Lung (tissue), 12 donors: ENCODE measurements around the gene TOB2. TPM values are rescaled to one million over a fixed set of nuclear protein-coding genes. Genes with fewer than 3 reads are reported as not detected.
"Not testable (repeated sequence)": the region's sequence is repeated elsewhere in the genome, so short reads cannot be mapped to it uniquely, and the experiment has no call there.

Experiments used
- ATAC-seq: fragments of 200-7000 bp; cut with Tn5 transposase; one replicate; pipeline ENCODE4 v1.9.1; 2020; ENCODE audit warnings: moderate number of reproducible peaks; ENCODE audit not compliant: insufficient read depth, low FRiP score
- DNase-seq, 3 donors: peaks; one replicate each; pipeline ENCODE4 v3.0.0-alpha.2; 2013 to 2017
- H3K27ac ChIP-seq, 2 donors: one replicate each; pipeline ENCODE4 v1.5.1; 2013; ENCODE audit warnings: mild to moderate bottlenecking in 2 of 2, moderate library complexity in 2 of 2, control low read depth in 1 of 2, inconsistent platforms in 1 of 2, low read depth in 1 of 2, low read length in 1 of 2
- H3K27me3 ChIP-seq, 3 donors: one replicate each; pipeline ENCODE4 v1.5.1; 2013; ENCODE audit warnings: low read length in 2 of 3; ENCODE audit not compliant: control insufficient read depth in 3 of 3, insufficient read depth in 3 of 3
- H3K36me3 ChIP-seq, 4 donors: one replicate each; pipeline ENCODE4 v1.5.1; 2013; ENCODE audit warnings: low read length in 4 of 4, mild to moderate bottlenecking in 1 of 4, moderate library complexity in 1 of 4; ENCODE audit not compliant: control insufficient read depth in 4 of 4, insufficient read depth in 4 of 4
- H3K4me1 ChIP-seq, 5 donors: one replicate each; pipeline ENCODE4 v1.5.1; 2013; ENCODE audit warnings: low read length in 5 of 5, mild to moderate bottlenecking in 2 of 5, moderate library complexity in 1 of 5; ENCODE audit not compliant: control insufficient read depth in 5 of 5, insufficient read depth in 5 of 5
- H3K4me3 ChIP-seq: one replicate; pipeline ENCODE4 v1.5.1; 2013; ENCODE audit warnings: mild to moderate bottlenecking, control low read depth, moderate library complexity
- H3K9ac ChIP-seq, 2 donors: one replicate each; pipeline ENCODE4 v1.5.1; 2013; ENCODE audit warnings: low read length in 2 of 2, control low read depth in 1 of 2; ENCODE audit not compliant: insufficient read depth in 1 of 2
- H3K9me3 ChIP-seq, 4 donors: one replicate each; pipeline ENCODE4 v1.5.1; 2013; ENCODE audit warnings: low read length in 3 of 4, mild to moderate bottlenecking in 1 of 4, moderate library complexity in 1 of 4; ENCODE audit not compliant: control insufficient read depth in 4 of 4, insufficient read depth in 3 of 4
- CTCF ChIP-seq: IDR thresholded peaks from 2 replicates; pipeline ENCODE4 v1.5.1; 2012; ENCODE audit warnings: mild to moderate bottlenecking; ENCODE audit errors: control extremely low read depth, extremely low read depth
- WGBS, 2 donors: extraction: QIAGEN DNeasy Blood & Tissue Kit; methylation state at CpG; one replicate each; pipeline ENCODE4 v1.1.7; 2013; 5-methylcytosine and 5-hydroxymethylcytosine counted together
- polyA plus RNA-seq, 2 donors: library from polyadenylated mRNA; stranded (reverse); fragments of 200-250 nt; gene quantifications; one replicate each; pipeline ENCODE4 v1.2.1, GENCODE V29; 2013
- total RNA-seq, 2 donors: library from RNA; depleted of rRNA in 1 of 2; stranded (reverse); fragments of >200 nt in 1 of 2; gene quantifications; one replicate each; pipeline ENCODE4 v1.2.1, GENCODE V29; 2014 to 2021
- donor health status: control.
- donor health status: control.
- donor health status: Bipolar disorder and iron deficiency.
- donor health status: healthy.
- donor health status: DM: yes; HTN: yes; CAD: no.

Gene TOB2
- total and polyA plus RNA-seq, 4 donors, result 15.4 to 46.7 (median 23.5) TPM

GRCh38 chr22:41442240-41442792 is 4.3 kb downstream of the TOB2 start:
- Histone ChIP-seq H3K9ac (no peak overlapping the region), H3K27ac (peak overlapping the region in 1 of 2 donors; percentile 16), H3K36me3 (peaks cover 6 to 29% (median 15%) of the 10 kb centered on the region in 4 donors), H3K4me3 (no peak overlapping the region), H3K9me3 (no peaks in the 10 kb centered on the region), H3K4me1 (peaks cover 0 to 6% (median 2%) of the 10 kb centered on the region in 5 donors), H3K27me3 (no peaks in the 10 kb centered on the region)
- TF ChIP-seq CTCF, result no peak
- ATAC-seq, result no peak
- DNase-seq, result no peak
- WGBS, 2 donors, result 79 to 88% methylated on average over 2 of the region's 2 CpGs

GRCh38 chr22:41440511-41440910 is 6.1 kb downstream of the TOB2 start:
- ATAC-seq, H3K27ac ChIP-seq, H3K4me3 ChIP-seq, DNase-seq, H3K27me3 ChIP-seq, H3K9me3 ChIP-seq, H3K9ac ChIP-seq, H3K4me1 ChIP-seq: not testable (repeated sequence)
- H3K36me3 ChIP-seq, result peaks cover 23 to 35% (median 29%) of the 10 kb centered on the region in 4 donors
- WGBS, 2 donors, result 79 to 87% methylated on average over 5 of the region's 5 CpGs

GRCh38 chr22:41437198-41437597 is 9.4 kb downstream of the TOB2 start:
- no peak for DNase-seq
- no peak for ATAC-seq
- WGBS, 2 donors, result 89 to 91% methylated on average over 7 of the region's 7 CpGs
- Histone ChIP-seq H3K27ac (no peak overlapping the region), H3K36me3 (peaks cover 34 to 48% (median 36%) of the 10 kb centered on the region in 4 donors), H3K9me3 (no peaks in the 10 kb centered on the region), H3K4me3 (no peak overlapping the region), H3K27me3 (no peaks in the 10 kb centered on the region), H3K4me1 (peaks cover 0 to 8% (median 0%) of the 10 kb centered on the region in 5 donors), H3K9ac (no peak overlapping the region)
- TF ChIP-seq CTCF, result no peak

- Histone ChIP-seq H3K4me1 (peaks cover 0 to 8% (median 0%) of the 10 kb centered on the region in 5 donors), H3K36me3 (peaks cover 34 to 53% (median 38%) of the 10 kb centered on the region in 4 donors), H3K9me3 (no peaks in the 10 kb centered on the region), H3K9ac (no peak overlapping the region), H3K27me3 (no peaks in the 10 kb centered on the region), H3K27ac (no peak overlapping the region), H3K4me3 (no peak overlapping the region)
- ATAC-seq, result no peak
- no peak for TF ChIP-seq CTCF
- no peak for DNase-seq
- WGBS, 2 donors, result 88 to 91% methylated on average over 22 to 23 of the region's 23 CpGs
Measured at GRCh38 chr22:41436322-41437113, 10.1 kb downstream of the TOB2 start.
